ENCODE data around the gene HLA-F. TPM values are rescaled to one million over a fixed set of nuclear protein-coding genes. Genes with fewer than 3 reads are reported as not detected.

HLA-F gene
- total RNA-seq, 4 donors from 2014 or later, result 213 to 359 (median 299) TPM

- Histone ChIP-seq H3K27me3 (no peaks in the 10 kb centered on the region), H3K4me3 (no peak overlapping the region), H3K36me3 (no peaks in the 10 kb centered on the region), H3K4me1 (no peaks in the 10 kb centered on the region), H3K27ac (no peak overlapping the region), H3K9me3 (no peaks in the 10 kb centered on the region)
- TF ChIP-seq, protein P1, sequence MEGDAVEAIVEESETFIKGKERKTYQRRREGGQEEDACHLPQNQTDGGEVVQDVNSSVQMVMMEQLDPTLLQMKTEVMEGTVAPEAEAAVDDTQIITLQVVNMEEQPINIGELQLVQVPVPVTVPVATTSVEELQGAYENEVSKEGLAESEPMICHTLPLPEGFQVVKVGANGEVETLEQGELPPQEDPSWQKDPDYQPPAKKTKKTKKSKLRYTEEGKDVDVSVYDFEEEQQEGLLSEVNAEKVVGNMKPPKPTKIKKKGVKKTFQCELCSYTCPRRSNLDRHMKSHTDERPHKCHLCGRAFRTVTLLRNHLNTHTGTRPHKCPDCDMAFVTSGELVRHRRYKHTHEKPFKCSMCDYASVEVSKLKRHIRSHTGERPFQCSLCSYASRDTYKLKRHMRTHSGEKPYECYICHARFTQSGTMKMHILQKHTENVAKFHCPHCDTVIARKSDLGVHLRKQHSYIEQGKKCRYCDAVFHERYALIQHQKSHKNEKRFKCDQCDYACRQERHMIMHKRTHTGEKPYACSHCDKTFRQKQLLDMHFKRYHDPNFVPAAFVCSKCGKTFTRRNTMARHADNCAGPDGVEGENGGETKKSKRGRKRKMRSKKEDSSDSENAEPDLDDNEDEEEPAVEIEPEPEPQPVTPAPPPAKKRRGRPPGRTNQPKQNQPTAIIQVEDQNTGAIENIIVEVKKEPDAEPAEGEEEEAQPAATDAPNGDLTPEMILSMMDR (IDR thresholded peaks at IDR 0.05), result no peak
- TF ChIP-seq POLR2A (IDR thresholded peaks at IDR 0.05), result no peak
- DNase-seq, result no peak
These were observed 43.3 kb upstream of the HLA-F start for GRCh38 chr6:29679962-29680361.

DNA sequence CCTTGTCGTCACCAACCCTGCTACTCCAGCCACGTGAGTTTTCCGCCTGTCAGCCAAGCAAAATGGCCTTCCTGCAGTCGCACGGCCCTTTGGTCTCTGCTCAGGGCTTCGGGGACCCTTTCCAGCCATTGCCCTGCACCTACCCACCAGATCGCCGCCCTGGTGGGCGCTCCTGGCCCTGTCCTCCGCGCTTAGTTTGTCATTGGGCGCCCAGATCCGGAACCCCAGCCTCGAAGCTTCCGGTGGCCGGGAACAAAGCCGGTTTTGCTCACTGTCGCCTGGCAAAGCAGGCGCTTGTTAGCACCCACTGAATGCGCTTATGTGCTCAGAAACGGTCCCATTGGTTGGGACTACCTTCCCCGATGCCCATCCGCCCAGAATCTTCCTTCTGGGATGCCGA lies 42.8 kb upstream of the HLA-F start:
- no peaks in the 10 kb centered on the region for H3K4me1 ChIP-seq
- no peaks in the 10 kb centered on the region for H3K9me3 ChIP-seq
- no peaks in the 10 kb centered on the region for H3K36me3 ChIP-seq
- no peak overlapping the region for H3K27ac ChIP-seq
- TF ChIP-seq POLR2A (IDR thresholded peaks at IDR 0.05), result no peak
- TF ChIP-seq, protein P1 (IDR thresholded peaks at IDR 0.05), result no peak
- H3K27me3 ChIP-seq, result no peaks in the 10 kb centered on the region
- no peak for DNase-seq
- H3K4me3 ChIP-seq, result peak overlapping the region in 2 of 4 donors; percentile 6 to 8

DNA sequence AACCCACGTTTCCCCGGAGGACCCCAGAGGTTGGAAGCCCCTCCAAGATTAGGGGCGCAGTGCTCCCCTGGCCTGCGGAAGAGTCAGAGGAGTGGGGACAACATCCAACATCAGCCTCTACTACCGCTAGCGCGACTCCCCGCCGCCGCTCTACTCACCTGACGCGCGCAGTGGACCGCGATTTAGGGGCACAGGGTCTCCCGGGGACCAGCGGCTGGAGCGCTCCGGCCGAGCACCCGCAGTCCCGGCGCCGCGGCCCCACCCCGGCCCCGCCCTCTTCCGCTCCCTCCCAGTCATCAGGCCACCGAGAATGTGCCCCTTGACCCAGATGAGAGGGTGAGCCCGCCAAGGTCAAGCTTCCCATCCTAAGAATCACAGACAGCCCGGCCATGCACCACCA lies 42.3 kb upstream of the HLA-F start, which contains the start of gene ZFP57:
Gene ZFP57 (minus strand): TSS at position 249 of the 400 bp plus-strand sequence. CDS start 4,149 bp downstream, outside the sequence.
- Histone ChIP-seq H3K4me3 (peak within 1 kb of the TSS in 2 of 4 donors; percentile 6 to 8), H3K27me3 (no peaks in the 10 kb centered on the region), H3K9me3 (no peaks in the 10 kb centered on the region), H3K36me3 (no peaks in the 10 kb centered on the region), H3K4me1 (no peaks in the 10 kb centered on the region), H3K27ac (no peak within 1 kb of the TSS)
- no peak for TF ChIP-seq POLR2A (IDR thresholded peaks at IDR 0.05)
- DNase-seq, result no peak

GRCh38 chr6:29681811-29682210 lies 41.4 kb upstream of the HLA-F start:
- no peak for TF ChIP-seq POLR2A (IDR thresholded peaks at IDR 0.05)
- TF ChIP-seq, protein P1 (IDR thresholded peaks at IDR 0.05), result no peak
- no peaks in the 10 kb centered on the region for H3K36me3 ChIP-seq
- H3K9me3 ChIP-seq, result no peaks in the 10 kb centered on the region
- H3K27ac ChIP-seq, result no peak overlapping the region
- no peaks in the 10 kb centered on the region for H3K4me1 ChIP-seq
- no peak overlapping the region for H3K4me3 ChIP-seq
- H3K27me3 ChIP-seq, result no peaks in the 10 kb centered on the region
- DNase-seq, result no peak

GRCh38 chr6:29685718-29686326 lies 37.4 kb upstream of the HLA-F start:
- no peaks in the 10 kb centered on the region for H3K27me3 ChIP-seq
- no peak for DNase-seq
- H3K36me3 ChIP-seq, result no peaks in the 10 kb centered on the region

GRCh38 chr6:29694637-29695036 lies 28.6 kb upstream of the HLA-F start:
- Histone ChIP-seq H3K36me3 (no peaks in the 10 kb centered on the region), H3K9me3 (no peaks in the 10 kb centered on the region), H3K4me1 (no peaks in the 10 kb centered on the region), H3K27ac (no peak overlapping the region), H3K27me3 (no peaks in the 10 kb centered on the region), H3K4me3 (no peak overlapping the region)
- DNase-seq, result no peak
- no peak for TF ChIP-seq POLR2A (IDR thresholded peaks at IDR 0.05)
- TF ChIP-seq, protein P1 (IDR thresholded peaks at IDR 0.05), result no peak

More at GRCh38 chr6:29685718-29686326, 37.4 kb upstream of the HLA-F start:
- Histone ChIP-seq H3K9me3 (no peaks in the 10 kb centered on the region), H3K4me3 (no peak overlapping the region), H3K4me1 (no peaks in the 10 kb centered on the region), H3K27ac (no peak overlapping the region)
- no peak for TF ChIP-seq POLR2A (IDR thresholded peaks at IDR 0.05)
- TF ChIP-seq, protein P1 (IDR thresholded peaks at IDR 0.05), result no peak
